22Rv1 (cell line): ENCODE results near the gene PRSS2.
"Not testable (repeated sequence)": the region's sequence is repeated elsewhere in the genome, so short reads cannot be mapped to it uniquely, and the experiment has no call there.

Source experiments
- H3K27ac ChIP-seq: fragments of 450-650 bp; 2 replicates; pipeline ENCODE4 v1.5.1; 2017
- CTCF ChIP-seq: fragments of 450-650 bp; IDR thresholded peaks from 2 replicates; pipeline ENCODE4 v1.5.1; 2017; ENCODE audit warnings: mild to moderate bottlenecking
- ZFX ChIP-seq: fragments of 450-650 bp; IDR thresholded peaks from 2 replicates; pipeline ENCODE4 v1.6.1; 2017; ENCODE audit warnings: antibody characterized with exemption, borderline replicate concordance

The PRSS2 gene

DNA sequence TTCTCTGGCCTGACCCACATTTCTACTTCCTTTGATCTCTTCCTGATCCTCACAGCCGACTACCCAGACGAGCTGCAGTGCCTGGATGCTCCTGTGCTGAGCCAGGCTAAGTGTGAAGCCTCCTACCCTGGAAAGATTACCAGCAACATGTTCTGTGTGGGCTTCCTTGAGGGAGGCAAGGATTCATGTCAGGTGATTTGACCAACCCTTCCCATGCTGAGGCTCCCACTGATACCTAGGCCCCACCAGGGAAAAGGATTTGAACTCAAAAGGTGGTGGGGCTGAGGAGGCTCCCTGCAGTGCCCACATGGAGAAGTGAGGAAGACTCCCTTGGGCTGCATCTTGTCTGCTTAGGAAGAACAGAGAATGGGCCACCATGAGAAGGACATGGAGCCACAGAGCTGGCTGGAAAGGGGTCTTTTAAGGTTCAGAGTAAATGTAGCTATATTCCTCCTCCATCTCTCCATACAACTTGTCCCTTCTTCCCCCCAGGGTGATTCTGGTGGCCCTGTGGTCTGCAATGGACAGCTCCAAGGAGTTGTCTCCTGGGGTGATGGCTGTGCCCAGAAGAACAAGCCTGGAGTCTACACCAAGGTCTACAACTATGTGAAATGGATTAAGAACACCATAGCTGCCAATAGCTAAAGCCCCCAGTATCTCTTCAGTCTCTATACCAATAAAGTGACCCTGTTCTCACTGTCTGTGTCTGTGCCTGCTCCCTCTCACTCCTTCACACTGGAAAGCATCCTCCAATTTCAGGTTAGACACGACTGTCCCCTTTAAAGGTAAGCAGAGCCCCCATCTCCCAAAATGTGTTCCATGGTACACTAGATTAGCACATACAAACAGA is 18.2 kb upstream of the PRSS2 start:
- TF ChIP-seq ZFX, result no peak
- TF ChIP-seq CTCF, result no peak
- H3K27ac ChIP-seq, result no peak overlapping the region

- TF ChIP-seq CTCF (no peak), ZFX (no peak)
- H3K27ac ChIP-seq, result no peak overlapping the region
Observed at GRCh38 chr7:142753366-142753765, 17.4 kb upstream of the PRSS2 start.

GRCh38 chr7:142753925-142754491 is 16.8 kb upstream of the PRSS2 start:
- H3K27ac ChIP-seq, result not testable (repeated sequence)

- TF ChIP-seq CTCF, result no peak
- TF ChIP-seq ZFX, result no peak
- H3K27ac ChIP-seq, result no peak overlapping the region
Observed at GRCh38 chr7:142754681-142755575, 15.8 kb upstream of the PRSS2 start.

DNA sequence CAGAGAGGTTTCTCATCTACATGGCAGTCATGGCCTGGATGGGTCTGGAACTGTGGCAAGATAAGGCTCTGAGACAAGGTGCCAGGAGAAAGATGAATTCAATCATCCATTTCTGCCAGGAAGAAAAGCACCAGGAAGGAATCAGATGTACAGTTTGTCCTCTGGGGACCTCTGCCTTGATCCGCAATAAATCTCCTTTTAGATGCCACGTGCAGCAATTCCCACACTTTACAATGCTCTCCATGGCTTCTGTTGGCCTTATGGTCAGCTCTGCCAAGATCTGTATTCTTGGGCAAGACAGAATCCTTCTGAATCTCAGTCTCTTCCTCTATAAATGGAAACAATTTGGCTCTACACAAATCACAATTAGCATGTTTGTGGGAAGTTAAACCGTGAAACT is 12.5 kb upstream of the PRSS2 start:
- not testable (repeated sequence) for H3K27ac ChIP-seq

GRCh38 chr7:142759433-142759832 is 11.3 kb upstream of the PRSS2 start:
- TF ChIP-seq CTCF, result no peak
- TF ChIP-seq ZFX, result no peak
- H3K27ac ChIP-seq, result no peak overlapping the region

DNA sequence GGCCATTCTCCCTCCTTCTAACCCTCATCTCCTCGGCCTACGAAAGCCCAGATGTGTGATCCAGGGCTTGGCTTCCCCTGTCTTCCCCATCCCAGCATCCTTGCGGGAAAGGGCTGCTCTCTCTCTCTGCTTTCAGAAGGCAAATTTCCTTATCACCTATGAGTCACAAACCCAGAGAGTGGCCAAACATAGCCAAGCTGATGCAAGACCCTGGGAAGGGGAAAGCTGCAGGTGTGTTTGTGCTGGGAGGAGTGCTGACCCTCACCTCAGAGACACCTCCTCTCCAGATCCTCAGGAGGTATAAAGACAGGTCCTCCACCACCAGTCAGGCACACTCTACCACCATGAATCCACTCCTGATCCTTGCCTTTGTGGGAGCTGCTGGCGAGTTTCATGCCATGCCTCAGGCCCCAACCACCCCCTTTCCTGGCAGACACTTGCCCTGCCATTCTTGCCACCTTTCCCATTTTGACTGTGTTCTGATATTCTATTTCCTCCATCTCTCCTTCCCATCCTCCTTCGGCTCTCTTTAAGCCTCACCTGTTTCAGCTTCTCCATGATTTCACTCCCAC is 10.6 kb upstream of the PRSS2 start:
- H3K27ac ChIP-seq, result no peak overlapping the region
- TF ChIP-seq CTCF (no peak), ZFX (no peak)

DNA sequence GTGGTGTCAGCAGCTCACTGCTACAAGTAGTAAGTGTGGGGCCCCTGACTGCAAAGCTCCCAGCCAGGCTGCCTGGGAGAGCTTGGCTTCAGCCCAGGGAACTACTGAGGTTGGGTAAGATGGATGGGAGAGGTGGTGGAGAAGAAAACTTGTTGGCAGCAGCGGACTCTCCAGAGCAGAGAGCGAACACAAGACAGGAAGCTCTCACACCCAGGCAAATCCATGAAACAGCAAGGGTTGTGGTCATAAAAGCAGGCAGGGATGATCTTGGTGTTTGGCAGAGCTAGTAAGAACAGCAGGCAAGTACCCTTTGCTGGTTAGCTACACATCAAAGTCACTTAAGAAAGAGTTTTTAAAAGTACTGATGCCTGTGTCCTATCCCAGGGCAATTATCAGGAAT is 9.2 kb upstream of the PRSS2 start:
- not testable (repeated sequence) for H3K27ac ChIP-seq
